ENCODE data around the gene FNDC11.
A peak's percentile ranks its signal among the peaks of the same experiment; 100 is the strongest.
"Not testable (repeated sequence)": the region's sequence is repeated elsewhere in the genome, so short reads cannot be mapped to it uniquely, and the experiment has no call there.

The FNDC11 gene, protein sequence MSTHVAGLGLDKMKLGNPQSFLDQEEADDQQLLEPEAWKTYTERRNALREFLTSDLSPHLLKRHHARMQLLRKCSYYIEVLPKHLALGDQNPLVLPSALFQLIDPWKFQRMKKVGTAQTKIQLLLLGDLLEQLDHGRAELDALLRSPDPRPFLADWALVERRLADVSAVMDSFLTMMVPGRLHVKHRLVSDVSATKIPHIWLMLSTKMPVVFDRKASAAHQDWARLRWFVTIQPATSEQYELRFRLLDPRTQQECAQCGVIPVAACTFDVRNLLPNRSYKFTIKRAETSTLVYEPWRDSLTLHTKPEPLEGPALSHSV

DNA sequence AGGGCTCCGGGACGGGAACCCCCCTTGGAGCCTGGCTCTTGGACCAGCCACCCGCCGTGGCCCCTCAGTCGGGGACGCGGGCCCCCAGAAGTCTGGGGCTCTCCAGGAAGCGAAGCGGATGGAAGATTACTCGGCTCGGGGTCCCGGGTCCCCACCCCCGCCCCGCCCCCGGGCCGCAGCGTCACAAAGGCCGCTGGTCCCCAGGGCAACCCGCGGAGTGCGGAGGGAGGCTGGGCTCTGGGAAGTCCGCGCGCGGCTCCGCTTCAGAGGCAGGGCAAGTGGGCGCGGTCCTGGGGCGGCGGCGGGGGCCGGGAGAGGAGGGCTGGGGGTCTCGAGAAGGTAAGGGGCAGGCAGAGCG lies at the start of gene FNDC11:
FNDC11 (plus strand) TSS at position 227 of the 358 bp plus-strand sequence. CDS start 1,505 bp downstream, outside the sequence.
- peak; percentile 60 for DNase-seq

DNA sequence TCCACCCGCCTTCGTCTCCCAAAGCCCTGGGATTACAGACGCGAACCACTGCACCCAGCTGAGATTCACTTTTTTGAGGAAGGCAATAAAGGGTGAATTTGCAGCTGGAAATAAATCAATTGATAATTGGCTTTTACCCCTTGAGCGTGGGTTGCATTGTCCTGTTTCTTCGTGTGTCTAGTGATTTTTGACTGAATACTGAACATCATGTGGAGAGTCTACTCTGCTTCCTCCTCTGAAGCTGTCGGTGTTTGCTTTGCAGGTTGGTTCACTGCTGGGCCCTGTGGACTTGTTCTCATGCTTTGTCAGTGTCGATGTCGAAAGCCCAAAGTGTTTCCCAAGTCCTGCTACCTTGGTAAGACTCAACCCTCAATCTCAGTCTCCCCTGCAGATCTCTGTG lies 49.3 kb upstream of the FNDC11 start:
- DNase-seq = no peak

DNA sequence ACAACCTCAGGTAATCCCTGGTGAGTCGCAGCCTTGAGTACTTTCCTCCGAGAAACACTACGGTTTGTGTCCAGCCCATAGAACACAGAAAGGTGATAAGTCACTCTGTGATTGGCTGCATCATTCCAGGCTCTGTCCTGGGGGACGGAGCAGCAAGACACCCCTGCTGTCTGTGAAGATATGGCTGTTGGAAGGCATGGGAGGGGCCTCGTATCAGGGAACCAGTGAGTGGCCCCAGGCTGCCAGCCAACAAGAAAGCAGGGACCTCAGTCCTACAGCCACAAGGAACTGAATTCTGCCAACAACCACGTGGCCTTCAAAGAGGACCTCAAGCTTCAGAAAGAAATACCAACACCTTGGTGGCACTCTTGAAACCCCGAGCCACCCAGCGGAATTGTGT lies 48.7 kb upstream of the FNDC11 start:
- DNase-seq = no peak

DNA sequence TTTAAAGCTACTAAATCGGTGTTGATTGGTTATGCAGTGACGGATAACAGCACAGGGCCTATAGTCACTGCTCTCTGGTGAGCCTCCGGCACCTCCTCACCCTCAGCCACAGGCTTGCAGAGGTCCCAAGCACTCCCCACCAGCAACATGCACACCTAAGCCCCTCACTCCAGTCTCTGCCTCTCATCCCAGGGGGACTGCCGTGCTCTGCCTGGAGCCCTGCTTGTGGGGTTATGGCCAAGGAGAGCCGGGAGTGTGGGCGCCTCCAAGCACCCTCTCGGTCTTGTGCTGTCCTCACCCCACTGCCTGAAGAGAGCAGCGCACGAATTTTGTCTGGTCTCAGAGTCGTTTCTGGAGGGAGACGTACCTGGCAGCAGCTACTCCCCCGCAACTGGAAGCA lies 48.2 kb upstream of the FNDC11 start:
- DNase-seq = no peak

DNA sequence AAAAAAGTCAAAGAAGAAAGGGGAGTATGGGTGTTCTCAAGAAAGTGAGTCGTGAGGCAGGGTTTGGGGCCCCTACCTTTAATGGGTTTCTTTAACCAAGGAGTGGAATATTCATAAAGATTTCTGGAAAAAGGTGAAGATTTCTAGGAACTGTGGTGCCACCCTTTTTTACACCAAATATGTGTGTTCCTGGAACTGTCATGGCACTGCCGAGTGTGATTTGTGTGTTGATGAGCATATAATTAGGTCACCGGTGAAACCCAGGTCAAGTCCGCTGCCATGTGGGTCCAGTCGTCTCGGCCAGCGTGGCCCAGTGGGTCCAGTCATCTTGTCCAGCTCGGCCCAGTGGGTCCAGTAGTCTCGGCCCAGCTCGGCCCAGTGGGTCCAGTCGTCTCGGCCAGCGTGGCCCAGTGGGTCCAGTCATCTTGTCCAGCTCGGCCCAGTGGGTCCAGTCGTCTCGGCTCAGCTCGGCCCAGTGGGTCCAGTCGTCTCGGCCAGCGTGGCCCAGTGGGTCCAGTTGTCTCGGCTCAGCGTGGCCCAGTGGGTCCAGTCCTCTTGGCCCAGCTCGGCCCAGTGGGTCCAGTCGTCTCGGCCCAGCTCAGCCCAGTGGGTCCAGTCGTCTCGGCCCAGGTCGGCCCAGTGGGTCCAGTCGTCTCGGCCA lies 46.7 kb upstream of the FNDC11 start:
- no peak for DNase-seq

DNA sequence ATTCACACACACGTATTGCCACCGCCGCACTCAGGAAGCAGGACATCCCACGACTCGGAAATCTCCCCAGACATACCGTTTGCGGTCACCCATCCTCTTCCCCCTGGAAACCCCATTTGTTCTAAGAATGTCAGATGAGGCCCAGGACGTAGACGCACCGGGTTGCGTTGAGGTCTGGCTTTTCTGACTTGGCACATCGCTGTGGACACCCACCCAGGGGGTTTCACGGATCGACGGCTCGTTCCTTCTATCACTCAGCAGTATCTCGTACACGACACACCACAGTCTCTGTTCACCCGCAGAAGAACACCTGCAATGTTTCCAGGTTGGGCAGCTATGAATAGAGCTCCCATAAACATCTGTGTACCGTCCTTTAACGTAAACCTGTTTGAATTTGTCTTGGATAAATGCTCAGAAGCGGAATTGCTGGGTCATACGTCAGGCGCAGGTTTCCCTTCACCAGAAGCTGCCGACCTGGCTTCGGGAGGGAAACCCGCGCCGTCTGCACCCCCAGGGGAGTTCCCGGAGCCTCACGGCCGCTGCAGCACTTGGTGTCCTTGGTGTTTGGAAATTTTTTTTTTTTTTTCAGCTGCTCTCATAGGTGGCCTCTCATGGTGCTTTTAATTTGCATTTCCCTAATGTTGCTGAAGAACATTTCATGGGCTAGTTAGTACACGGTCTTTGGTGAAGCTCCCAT lies 45.7 kb upstream of the FNDC11 start:
- no peak for DNase-seq

DNA sequence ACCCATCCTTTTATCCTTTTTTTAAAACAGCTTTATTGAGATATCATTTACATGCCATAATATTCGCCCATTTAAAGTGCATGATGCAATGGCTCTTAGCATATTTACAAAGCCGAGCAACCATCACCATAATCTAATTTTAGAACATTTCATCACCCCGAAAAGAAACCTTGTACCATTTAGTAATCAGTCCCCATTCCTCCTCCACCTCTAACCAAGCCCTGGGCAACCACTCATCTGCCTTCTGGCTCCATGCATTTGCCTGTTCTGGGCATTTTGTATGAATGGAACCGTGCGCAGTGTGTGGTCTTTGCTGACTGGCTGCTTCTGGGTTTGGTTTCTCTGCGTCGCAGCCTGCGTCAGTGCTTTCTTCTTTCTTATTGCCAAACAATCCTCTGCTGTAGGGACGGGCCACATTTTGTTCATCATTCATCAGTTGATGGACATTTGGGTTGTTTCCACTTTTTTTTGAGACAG lies 44.8 kb upstream of the FNDC11 start:
- DNase-seq = no peak

DNA sequence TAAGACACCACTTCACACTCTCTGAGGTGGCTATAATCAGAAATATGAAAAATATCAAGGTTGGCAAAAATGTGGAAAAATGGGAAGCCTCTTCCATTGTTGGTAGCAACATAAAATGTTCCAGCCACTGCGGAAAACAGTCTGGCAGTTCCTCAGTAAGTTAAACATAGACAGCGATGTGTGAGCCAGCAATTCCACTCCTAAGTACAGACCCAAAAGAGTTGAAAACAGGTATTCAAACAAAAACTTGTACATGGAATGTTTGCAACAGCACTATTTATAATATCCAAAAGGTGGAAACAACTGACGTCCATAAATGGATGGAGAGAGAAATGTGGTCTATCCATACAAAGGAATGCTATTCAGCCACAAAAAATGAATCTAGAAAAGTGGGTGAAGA lies 40.8 kb upstream of the FNDC11 start:
- DNase-seq = no peak

DNA sequence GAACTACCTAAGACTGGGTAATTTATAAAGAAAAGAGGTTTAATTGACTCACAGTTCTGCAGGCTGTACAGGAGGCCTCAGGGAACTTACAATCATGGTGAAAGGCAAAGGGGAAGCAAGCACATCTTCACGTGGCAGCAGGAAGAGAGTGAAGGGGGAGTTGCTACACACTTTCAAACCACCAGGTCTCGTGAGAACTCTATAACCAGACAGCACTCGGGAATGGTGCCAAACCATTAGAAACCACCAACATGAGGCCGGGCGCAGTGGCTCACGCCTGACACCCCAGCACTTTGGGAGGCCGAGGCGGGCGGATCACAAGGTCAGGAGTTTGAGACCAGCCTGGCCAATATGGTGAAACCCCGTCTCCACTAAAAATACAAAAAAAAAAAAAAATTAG lies 39.4 kb upstream of the FNDC11 start:
- DNase-seq = not testable (repeated sequence)

DNA sequence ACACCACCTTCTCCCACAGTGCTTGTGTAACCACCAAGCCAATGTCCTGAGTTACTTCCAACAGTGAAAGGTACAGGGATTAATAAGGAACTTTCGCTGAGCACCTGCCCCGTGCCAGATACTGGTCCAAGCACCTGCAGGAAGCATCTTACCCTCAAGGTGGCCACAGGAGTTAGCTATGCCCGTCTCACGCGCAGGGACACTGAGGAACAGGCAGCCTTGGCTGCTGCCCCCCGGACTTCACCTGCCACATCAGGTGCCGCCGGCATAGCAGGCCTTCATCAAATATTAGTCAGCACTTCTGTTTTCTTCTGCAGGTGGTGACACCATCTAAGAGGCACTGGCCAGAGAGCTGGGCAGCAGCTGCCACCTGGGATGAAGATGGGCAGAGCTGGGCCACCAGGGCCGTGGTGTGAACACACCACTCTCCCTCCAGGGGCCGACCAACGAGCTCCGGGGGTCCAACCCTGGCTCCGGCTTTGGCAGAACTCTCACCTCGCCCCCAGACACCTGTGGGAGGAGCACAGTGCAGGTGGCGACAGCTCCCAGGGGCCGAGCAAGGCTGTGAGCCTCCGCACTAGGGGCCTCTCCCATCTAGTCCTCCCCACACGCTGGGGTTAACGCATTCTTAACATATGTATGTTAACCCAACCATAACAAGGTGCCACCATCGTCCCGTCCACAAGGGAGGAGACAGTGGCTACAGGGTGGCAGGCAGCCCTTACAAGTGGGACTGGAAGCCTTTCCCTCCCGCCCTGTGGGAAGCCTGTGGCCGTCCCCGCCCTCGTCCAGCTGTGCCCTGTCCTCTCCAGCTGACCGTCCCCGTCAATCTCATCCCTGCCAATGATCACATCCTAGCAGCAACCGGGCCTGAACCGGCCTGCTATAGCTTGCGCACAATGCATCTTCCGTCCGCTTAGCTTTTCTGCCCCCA lies 36.3 kb upstream of the FNDC11 start:
- peak; percentile 39 for DNase-seq

DNA sequence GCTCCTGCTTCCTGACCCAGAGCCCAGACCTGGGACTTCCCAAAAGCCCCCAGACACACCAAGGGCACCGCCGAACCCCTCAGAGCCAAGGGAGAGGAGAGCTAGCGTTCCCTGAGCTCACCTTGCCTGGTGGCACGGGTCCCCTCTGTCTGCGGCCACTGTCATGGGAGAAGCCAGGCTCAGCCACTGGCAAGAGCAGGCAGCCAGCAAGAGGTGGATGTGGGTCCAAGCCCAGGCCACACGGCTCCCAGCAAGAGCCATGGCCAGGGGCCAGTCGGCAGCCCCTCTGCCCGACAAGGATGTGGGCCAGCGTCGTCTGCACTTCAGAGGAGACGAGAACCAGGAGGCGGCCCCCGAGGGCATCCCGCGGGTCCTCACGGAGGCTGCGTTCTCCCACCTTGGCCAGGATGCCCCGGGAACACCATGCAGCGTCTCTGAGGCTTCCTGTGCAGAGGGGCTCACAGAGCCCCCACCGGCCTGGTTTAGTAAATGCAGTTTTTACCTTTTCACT lies 35.6 kb upstream of the FNDC11 start:
- DNase-seq = peak; percentile 24

DNA sequence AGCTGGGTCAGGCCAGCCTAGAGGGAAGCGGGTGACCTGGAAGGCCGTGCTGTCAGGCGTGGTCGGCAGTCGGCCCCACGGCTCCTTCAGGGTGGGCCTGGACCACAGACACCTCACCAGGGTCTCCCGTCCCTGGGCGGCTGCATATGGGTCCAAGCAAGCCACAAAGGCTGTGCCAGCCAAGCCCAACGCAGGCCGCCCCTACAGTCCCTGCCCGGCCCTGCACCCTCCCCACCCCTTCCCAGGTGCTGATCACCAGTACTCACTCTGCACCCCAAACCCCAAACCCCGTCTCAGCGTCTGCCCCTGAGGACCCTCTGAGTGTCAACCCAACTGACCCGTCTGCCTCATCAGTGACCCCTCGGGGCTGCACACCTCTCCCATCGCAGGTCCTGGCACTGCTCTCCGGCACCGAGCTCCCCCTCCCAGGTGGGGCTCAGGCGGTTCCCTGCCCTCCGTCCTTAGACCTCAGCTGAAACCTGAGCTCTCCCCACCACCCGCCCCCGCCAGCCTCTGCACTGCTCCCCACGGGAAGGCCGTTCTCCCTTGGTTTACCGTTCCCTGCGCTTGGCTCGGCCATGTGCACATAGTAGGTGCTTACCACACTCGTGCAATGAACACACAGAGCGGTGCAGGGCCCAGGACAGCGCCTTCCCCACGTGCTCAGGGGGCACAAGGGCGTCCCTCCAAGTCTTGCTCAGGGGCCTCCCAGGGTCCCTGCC lies 34.9 kb upstream of the FNDC11 start:
- peak; percentile 42 for DNase-seq

DNA sequence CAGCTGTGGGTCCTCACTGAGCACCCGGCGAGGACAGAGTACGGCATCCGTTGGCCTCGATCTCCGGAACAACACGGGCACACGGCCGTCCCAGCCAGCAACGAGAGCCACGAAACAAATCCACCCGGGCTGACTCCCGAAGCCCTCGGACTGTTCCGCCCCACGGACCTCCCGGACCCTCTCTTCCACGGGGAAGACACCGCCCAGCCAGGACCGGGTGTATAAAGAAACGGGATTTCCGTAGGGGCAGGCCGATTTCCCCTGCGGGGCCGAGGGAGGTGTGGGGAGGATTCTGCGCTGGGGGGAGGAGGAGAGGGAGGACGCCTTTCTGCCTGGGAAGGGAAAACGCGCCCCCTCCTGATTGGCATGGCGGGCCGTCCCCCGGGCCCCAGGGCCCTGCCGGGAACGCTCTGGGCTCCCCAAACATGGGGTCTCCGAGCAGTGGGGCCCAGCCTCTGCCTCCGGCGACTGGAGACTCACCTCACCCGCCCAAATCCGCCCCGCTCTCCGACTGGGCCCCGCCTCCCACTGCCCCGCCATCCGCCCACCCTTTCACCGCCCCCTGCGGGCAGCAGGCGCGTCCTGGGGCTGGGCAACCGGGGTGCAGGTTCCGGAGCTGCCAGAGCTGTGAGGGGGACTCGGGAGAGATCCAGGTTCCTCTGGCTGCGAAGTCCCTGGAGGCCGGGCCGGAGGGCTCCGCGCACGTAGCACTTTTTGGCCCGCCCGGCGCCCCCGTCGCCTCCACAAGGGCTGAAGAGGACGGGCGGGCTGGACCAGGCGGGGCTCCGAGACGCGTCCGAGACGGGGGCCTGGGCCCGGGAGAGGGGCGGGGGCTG lies 34.1 kb upstream of the FNDC11 start:
- peak; percentile 81 for DNase-seq

DNA sequence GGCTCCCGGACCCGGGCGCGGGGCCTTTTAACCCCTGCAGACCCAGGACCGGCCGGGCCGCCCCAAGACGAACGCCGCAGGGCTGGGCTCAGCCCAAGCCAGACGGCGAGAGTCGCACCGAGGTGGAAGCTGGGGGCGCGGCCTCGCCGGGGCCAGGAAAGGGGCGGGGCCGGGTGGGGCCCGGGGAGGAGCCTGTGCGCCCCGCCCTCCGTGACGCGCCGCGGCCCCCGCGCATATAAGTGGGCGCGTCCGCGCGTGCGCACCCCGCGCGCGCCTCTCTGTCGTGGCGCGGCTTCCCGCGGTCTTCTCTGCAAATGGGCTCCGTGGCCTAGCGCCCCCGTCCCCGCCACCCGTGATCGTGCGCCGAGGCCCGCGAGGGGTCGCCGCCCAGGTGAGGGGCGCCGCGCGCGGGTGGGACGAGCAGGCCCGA lies 33.4 kb upstream of the FNDC11 start, which contains the start of gene PPDPF:
PPDPF (plus strand) TSS at position 262 of the 430 bp plus-strand sequence. CDS start 544 bp downstream, outside the sequence.
- peak; percentile 91 for DNase-seq

DNA sequence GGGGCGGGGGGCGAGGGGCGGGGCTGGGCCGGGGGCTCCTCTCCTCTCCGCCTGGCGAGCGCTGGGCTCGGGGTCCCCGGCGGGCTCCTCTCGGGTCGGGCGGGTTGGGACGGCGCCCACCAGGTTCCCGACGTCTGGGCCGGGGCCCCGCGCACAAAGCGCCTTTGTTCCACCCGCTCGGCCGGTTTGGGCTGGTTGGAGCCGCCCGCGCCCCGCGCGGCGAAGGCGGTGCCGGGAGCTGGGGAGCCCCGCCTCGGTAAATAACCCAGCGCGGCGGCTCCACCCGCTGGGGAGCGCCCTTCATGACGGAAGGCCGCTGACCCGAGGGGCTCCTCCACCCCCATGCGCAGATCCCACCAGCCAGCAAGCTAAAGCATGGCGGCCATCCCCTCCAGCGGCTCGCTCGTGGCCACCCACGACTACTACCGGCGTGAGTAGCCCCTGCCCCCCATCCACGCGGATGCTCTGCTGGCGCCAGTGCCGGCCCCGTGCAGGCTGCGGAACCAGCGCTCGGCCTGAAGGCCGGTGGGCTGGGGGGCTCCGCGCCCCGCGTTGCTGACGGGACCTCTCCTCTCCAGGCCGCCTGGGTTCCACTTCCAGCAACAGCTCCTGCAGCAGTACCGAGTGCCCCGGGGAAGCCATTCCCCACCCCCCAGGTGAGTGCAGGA lies 32.9 kb upstream of the FNDC11 start:
- peak; percentile 88 for DNase-seq

DNA sequence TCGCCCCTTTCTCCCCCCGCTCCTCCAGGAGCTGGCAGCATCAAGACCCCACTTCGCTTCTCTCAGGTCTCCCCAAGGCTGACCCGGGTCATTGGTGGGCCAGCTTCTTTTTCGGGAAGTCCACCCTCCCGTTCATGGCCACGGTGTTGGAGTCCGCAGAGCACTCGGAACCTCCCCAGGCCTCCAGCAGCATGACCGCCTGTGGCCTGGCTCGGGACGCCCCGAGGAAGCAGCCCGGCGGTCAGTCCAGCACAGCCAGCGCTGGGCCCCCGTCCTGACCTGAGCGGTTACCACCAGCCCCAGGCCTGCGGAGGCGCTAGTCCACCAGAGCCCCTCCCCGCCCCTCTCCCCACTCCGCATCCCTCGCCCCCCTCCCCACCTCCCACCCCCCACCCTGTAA lies 32.4 kb upstream of the FNDC11 start:
- DNase-seq = peak; percentile 48

DNA sequence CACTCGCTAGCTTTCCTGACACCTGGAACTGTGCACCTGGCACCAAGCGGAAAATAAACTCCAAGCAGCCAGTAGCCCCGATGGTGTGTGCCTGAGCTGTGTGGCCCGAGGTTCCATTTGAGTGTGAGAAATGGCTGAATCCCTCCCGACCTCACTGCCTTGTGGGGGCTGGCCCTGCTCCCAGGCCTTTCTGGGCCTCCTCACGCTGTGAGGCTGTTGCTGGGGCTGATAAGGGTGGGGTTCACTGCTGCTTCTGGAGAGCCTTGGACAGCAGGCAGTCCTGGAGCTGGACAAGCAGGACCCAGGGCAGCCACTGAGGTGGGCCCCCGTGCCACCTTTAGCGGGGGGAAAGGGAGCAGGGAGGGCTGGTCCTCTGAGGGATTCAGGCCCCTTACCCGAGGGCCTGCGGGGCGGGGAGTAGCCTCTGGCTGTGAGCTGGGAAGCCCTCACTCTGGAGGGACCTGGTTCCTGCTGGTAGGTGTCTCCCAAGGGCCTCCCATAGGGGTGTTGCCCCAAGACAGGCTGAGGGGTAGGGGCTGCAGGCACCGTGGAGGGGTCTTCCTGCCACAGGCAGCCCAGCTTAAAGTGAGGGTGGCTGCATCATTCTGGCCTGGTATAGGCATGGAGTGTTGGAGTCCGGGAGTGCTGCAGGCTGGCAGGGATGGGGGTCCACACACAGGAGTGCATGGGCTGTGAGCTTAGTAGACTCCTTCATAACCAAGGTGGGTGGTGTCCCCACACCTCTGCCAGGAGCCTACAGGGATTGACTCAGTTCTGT lies 31.7 kb upstream of the FNDC11 start:
- DNase-seq = peak; percentile 35

DNA sequence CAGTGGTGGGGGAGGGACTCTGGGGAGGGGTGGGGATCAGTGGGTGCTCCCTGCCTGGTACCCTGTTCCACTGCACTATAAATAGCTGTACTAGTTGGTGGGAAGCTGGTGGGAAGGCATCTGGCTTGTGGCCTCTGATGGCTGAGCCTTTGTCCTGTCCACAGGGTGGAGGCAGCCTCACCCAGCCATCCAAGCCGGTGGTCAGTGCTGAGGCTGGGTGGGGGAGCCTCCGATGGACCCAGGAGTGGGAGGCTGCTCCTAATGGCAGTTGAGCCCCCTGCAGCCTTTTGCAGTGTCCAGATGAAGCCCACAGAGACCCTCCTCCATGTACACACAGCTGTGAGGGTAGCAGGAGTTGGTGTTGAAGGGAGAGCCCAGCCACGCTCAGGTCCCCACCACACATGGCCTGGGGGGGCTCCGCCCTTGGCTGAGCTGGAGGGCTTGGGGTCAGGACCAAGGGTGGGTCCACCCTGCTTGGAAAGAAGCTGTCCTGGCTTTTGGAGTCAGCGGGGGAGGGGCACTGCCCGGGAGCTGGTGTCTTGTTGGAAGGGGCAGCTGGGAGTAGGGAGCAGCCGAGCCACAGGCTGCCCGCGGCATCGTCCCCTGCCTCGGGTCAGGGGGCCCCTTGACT lies 30.9 kb upstream of the FNDC11 start:
- DNase-seq = peak; percentile 23

DNA sequence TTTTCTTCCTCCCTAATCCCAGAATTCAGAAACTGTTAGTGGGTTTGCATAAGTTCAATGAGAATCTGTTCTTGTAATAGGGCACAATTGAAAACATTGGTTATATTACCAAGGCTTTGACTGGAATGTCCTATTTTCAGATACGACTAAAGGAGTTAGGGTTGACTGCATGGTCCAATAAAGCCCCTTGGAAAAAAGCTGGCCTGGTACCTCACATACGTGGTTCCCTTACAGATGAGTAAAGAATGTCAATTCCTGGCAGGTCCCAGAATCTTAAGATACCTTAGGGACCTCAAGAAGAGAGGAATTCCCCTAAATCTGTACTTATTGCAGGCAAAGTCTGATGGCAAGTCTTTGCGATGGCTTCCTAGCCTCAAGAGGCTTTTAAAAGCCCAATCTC lies 28.8 kb upstream of the FNDC11 start:
- no peak for DNase-seq

All from femur (tissue), 1 donor.